Neural cell (in vitro differentiated cells): ENCODE data around the gene DHRS4L2.
"Not testable (repeated sequence)": the region's sequence is repeated elsewhere in the genome, so short reads cannot be mapped to it uniquely, and the experiment has no call there.

ENCODE experiments used
- CTCF ChIP-seq: fragments of 450-650 bp; IDR thresholded peaks from 2 replicates; pipeline ENCODE4 v1.5.1; 2014; ENCODE audit warnings: antibody characterized with exemption, mild to moderate bottlenecking, moderate library complexity; ENCODE audit not compliant: poor library complexity, severe bottlenecking
- EZH2 ChIP-seq: fragments of 200-600, 300-800 bp; shearing (Covaris generic), sonication (generic); IDR thresholded peaks from 2 replicates; pipeline ENCODE4 v1.6.1; 2014; ENCODE audit warnings: antibody characterized with exemption, low read length, borderline replicate concordance, mild to moderate bottlenecking; ENCODE audit not compliant: insufficient read depth, poor library complexity, severe bottlenecking
- POLR2AphosphoS5 ChIP-seq: IDR thresholded peaks from 2 replicates; pipeline ENCODE4 v1.6.1; 2012
- REST ChIP-seq: IDR thresholded peaks from 2 replicates; pipeline ENCODE4 v1.6.1; 2012; ENCODE audit warnings: borderline replicate concordance
- TAF1 ChIP-seq: IDR thresholded peaks from 2 replicates; pipeline ENCODE4 v1.6.1; 2012; ENCODE audit warnings: low read depth

GRCh38 chr14:23969481-23970282, 19.0 kb upstream of the DHRS4L2 start:
- not testable (repeated sequence) for TF ChIP-seq EZH2, TAF1, CTCF, POLR2AphosphoS5, REST
